K562 (cell line): Measurements from ENCODE around the gene VEGFC. TPM values are rescaled to one million over a fixed set of nuclear protein-coding genes. Genes with fewer than 3 reads are reported as not detected.

Experiments
- ATAC-seq: fragments of 200-7000 bp; cut with Tn5 transposase; 3 replicates; pipeline ENCODE4 v1.9.1; 2020; ENCODE audit warnings: moderate library complexity
- BruUV-seq: library from RNA; stranded (reverse); fragments of 400-500 nt; replicated peaks from 2 replicates; lab custom pipeline; 2021; lab: Mats Ljungman, UMichigan
- CTCF ChIA-PET: fragments of 300-600 bp; formaldehyde crosslinking; extraction: SDS; loops from one replicate; lab custom pipeline; 2021; ENCODE audit warnings: low intra/inter-chr PET ratio; lab: Yijun Ruan, JAX
- POLR2A ChIA-PET: fragments of 300-600, 350-650 bp; sonication (Branson Sonifier 250); formaldehyde crosslinking; extraction: SDS; loops from one replicate; lab custom pipeline; 2021; ENCODE audit warnings: antibody characterized with exemption, inconsistent platforms; lab: Yijun Ruan, JAX
- DNase-seq, 4 experiments: peaks; one replicate each; pipeline versions ENCODE4 v3.0.0 to v3.0.0-alpha.2; 2011 to 2018; ENCODE audit warnings: low spot score in 3 of 4, mixed read lengths in 3 of 4; ENCODE audit errors: extremely low read depth in 1 of 4
- FAIRE-seq: peaks from 2 replicates; lab custom pipeline; 2011; peaks lifted over from hg19 to GRCh38; lab: Jason Lieb, UNC
- H2AFZ ChIP-seq: 2 replicates; pipeline ENCODE4 v1.6.0; 2011; ENCODE audit warnings: low read depth, low read length, control low read depth, inconsistent platforms
- H3K27ac ChIP-seq: fragments of 200-600 bp; 3 replicates; pipeline ENCODE4 v1.8.0; 2011; ENCODE audit warnings: low read depth, mild to moderate bottlenecking, control low read depth, inconsistent platforms, low read length, moderate library complexity, mixed read lengths; ENCODE audit errors: extremely low read depth
- H3K27me3 ChIP-seq, 2 experiments: fragments of 300-600 bp in 1 of 2; 2 replicates in 1 of 2; 3 replicates in 1 of 2; pipeline versions ENCODE4 v1.6.0 to v1.8.0; 2011; ENCODE audit warnings: inconsistent platforms in 2 of 2, low read length in 2 of 2, mild to moderate bottlenecking in 1 of 2, mixed read lengths in 1 of 2, moderate library complexity in 1 of 2; ENCODE audit not compliant: control insufficient read depth in 2 of 2, insufficient read depth in 2 of 2
- H3K36me3 ChIP-seq: fragments of 300-600 bp; 3 replicates; pipeline ENCODE4 v1.8.0; 2011; ENCODE audit warnings: mild to moderate bottlenecking, low read length, inconsistent platforms; ENCODE audit not compliant: control insufficient read depth, insufficient read depth
- H3K4me1 ChIP-seq, 2 experiments: fragments of 200-600 bp in 1 of 2; replicated peaks in 1 of 2; 2 replicates in 1 of 2; 3 replicates in 1 of 2; pipeline versions ENCODE4 v1.5.1 to v1.8.0; 2011; ENCODE audit warnings: inconsistent platforms in 2 of 2, low read length in 2 of 2, mild to moderate bottlenecking in 1 of 2, mixed read lengths in 1 of 2, moderate library complexity in 1 of 2; ENCODE audit not compliant: control insufficient read depth in 2 of 2, insufficient read depth in 2 of 2
- H3K4me2 ChIP-seq: 2 replicates; pipeline ENCODE4 v1.6.1; 2011; ENCODE audit warnings: low read length, control low read depth, inconsistent platforms, mixed read lengths; ENCODE audit not compliant: insufficient read depth
- H3K4me3 ChIP-seq: fragments of 200-600 bp; sonication (generic), shearing (Covaris generic); 2 replicates; pipeline ENCODE4 v1.5.1; 2016; ENCODE audit warnings: control low read depth, inconsistent platforms
- H3K79me2 ChIP-seq: fragments of 200-600 bp; 3 replicates; pipeline ENCODE4 v1.8.0; 2011; ENCODE audit warnings: low read length, inconsistent platforms; ENCODE audit not compliant: control insufficient read depth, insufficient read depth
- H3K9ac ChIP-seq, 2 experiments: 2 replicates each; pipeline versions ENCODE4 v1.6.0 to v1.6.1; 2011; ENCODE audit warnings: low read depth in 2 of 2, low read length in 2 of 2, control low read depth in 1 of 2, inconsistent platforms in 1 of 2, mild to moderate bottlenecking in 1 of 2, mixed read lengths in 1 of 2; ENCODE audit not compliant: insufficient read depth in 1 of 2
- H3K9me1 ChIP-seq: one replicate; pipeline ENCODE4 v1.6.0; 2011; ENCODE audit warnings: inconsistent platforms, mild to moderate bottlenecking, low read length, moderate library complexity; ENCODE audit not compliant: control insufficient read depth, insufficient read depth
- H3K9me3 ChIP-seq: replicated peaks from 2 replicates; pipeline ENCODE4 v1.5.1; 2011; ENCODE audit warnings: low read depth, low read length, inconsistent platforms; ENCODE audit not compliant: control insufficient read depth, insufficient read depth
- H4K20me1 ChIP-seq: replicated peaks from 2 replicates; pipeline ENCODE4 v1.6.1; 2011; ENCODE audit warnings: low read length, inconsistent platforms, mixed read lengths; ENCODE audit not compliant: control insufficient read depth, insufficient read depth
- HLTF ChIP-seq: fragments of 450-650 bp; IDR thresholded peaks from 2 replicates; pipeline ENCODE4 v1.6.1; 2016
- PCBP1 ChIP-seq: fragments of 200-400 bp; formaldehyde crosslinking; IDR thresholded peaks from 2 replicates; pipeline ENCODE4 v1.6.1; 2018; ENCODE audit warnings: mild to moderate bottlenecking, low read depth, low read length; ENCODE audit not compliant: poor library complexity, severe bottlenecking
- SIRT6 ChIP-seq: IDR thresholded peaks from one replicate; pipeline ENCODE4 v1.6.1; 2012; ENCODE audit warnings: low read depth, mild to moderate bottlenecking, control low read depth, inconsistent platforms, low read length, moderate library complexity
- WGBS: fragments of 100-300 bp; shearing (Covaris generic); methylation state at CpG from one replicate; pipeline ENCODE4 v1.1.6; 2016; ENCODE audit warnings: low coverage, mixed read lengths; ENCODE audit not compliant: insufficient coverage; ENCODE audit errors: missing lambda C conversion rate; 5-methylcytosine and 5-hydroxymethylcytosine counted together
- in situ Hi-C: fragments of 300-500 bp; cut with MboI; formaldehyde crosslinking; loops from 4 replicates; pipeline ENCODE4 v1.15.0; 2018; ENCODE audit warnings: inconsistent platforms, mixed read lengths
- intact Hi-C: fragments of 100-400 bp; cut with micrococcal nuclease; formaldehyde crosslinking; loops from 2 replicates; pipeline ENCODE4 v1.14.2; 2022
- polyA plus RNA-seq, 8 experiments: library from polyadenylated mRNA; depleted of rRNA in 4 of 8; stranded (reverse) in 5 of 8; unstranded in 3 of 8; fragments of >200 nt; fragmentation: Nextera tagmentation in 2 of 8; fragmentation: Illumina TruSeq in 1 of 8; extraction: Ambion mirVana in 2 of 8; extraction: Trizol in 1 of 8; gene quantifications; 2 replicates each; pipeline versions ENCODE4 v1.2.1 to v1.2.3, GENCODE V29; 2011 to 2014; ENCODE audit warnings: inconsistent platforms in 1 of 8, missing spikeins in 1 of 8
- total RNA-seq, 7 experiments: library from RNA; depleted of rRNA in 6 of 7; stranded (reverse); fragments of >200 nt in 6 of 7; fragmentation: Illumina TruSeq in 2 of 7; extraction: Trizol in 2 of 7; gene quantifications; 2 replicates each; pipeline versions ENCODE4 v1.2.1 to v1.2.3, GENCODE V29; 2011 to 2021; ENCODE audit warnings: low replicate concordance in 1 of 7
- TF ChIP-seq, protein P1 (sequence below): fragments of 450-650 bp; formaldehyde crosslinking; IDR thresholded peaks from 2 replicates; pipeline ENCODE4 v1.4.0; 2020; ENCODE audit warnings: mild to moderate bottlenecking
- TF ChIP-seq, protein P2 (sequence below), 2 experiments: fragments of 450-650 bp; conservative IDR thresholded peaks; 2 replicates each; pipeline ENCODE4 v1.6.1; 2017; ENCODE audit warnings: mild to moderate bottlenecking in 2 of 2, moderate library complexity in 2 of 2

The VEGFC gene
- total and polyA plus RNA-seq, 9 of the 15 experiments (the other 6 are each of a cell fraction or from before 2014, with no cell fraction given), result not detected

DNA sequence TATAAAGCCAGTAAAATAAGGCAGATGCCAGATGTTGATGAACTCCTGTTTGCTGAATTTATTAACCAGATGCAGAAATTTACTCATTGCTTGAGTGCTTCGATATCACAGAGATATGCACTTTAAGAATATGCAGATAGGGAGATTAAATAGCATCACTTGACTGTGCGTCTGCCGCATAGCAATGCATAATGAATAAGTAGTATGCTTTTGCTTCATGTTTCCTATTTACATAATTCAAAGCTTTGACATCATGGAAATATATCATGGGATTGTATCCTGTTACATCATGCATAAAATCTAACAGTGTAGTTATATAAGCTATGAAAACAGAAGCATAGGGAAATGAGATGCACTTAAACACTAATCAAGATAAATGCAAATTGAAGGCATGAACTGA is 45.9 kb downstream of the VEGFC start:
- BruUV-seq, result no TSS peak
- no peak overlapping the region for H2AFZ ChIP-seq
- no peak overlapping the region for H3K4me3 ChIP-seq
- no peaks in the 10 kb centered on the region for H3K9me1 ChIP-seq
- H3K4me2 ChIP-seq, result no peak overlapping the region
- no peaks in the 10 kb centered on the region for H3K27me3 ChIP-seq
- no peaks in the 10 kb centered on the region for H3K9me3 ChIP-seq
- H3K27ac ChIP-seq, result no peak overlapping the region
- DNase-seq, result no peak
- no peaks in the 10 kb centered on the region for H3K4me1 ChIP-seq
- intact Hi-C loops (no loop called here), in situ Hi-C loops (no loop called here)
- no peaks in the 10 kb centered on the region for H3K36me3 ChIP-seq
- POLR2A ChIA-PET, result no interaction called here
- TF ChIP-seq PCBP1 (no peak), SIRT6 (no peak)
- TF ChIP-seq, all 486 proteins: peak for 0
- Histone ChIP-seq H3K9ac (no peak overlapping the region), H3K79me2 (no peaks in the 10 kb centered on the region), H4K20me1 (no peaks in the 10 kb centered on the region)
- FAIRE-seq (no peak), ATAC-seq (no peak)
- CTCF ChIA-PET, result no interaction called here
- 0% methylated on average over 3 of the region's 3 CpGs for WGBS

GRCh38 chr4:176745902-176746301 is 46.8 kb downstream of the VEGFC start:
- H3K79me2 ChIP-seq, result no peaks in the 10 kb centered on the region
- H3K27ac ChIP-seq, result no peak overlapping the region
- CTCF ChIA-PET, result no interaction called here
- no peak overlapping the region for H2AFZ ChIP-seq
- intact Hi-C loops, result no loop called here
- POLR2A ChIA-PET, result no interaction called here
- no peaks in the 10 kb centered on the region for H3K9me1 ChIP-seq
- TF ChIP-seq, protein P1, sequence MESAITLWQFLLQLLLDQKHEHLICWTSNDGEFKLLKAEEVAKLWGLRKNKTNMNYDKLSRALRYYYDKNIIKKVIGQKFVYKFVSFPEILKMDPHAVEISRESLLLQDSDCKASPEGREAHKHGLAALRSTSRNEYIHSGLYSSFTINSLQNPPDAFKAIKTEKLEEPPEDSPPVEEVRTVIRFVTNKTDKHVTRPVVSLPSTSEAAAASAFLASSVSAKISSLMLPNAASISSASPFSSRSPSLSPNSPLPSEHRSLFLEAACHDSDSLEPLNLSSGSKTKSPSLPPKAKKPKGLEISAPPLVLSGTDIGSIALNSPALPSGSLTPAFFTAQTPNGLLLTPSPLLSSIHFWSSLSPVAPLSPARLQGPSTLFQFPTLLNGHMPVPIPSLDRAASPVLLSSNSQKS, result no peak
- TF ChIP-seq, protein P2, sequence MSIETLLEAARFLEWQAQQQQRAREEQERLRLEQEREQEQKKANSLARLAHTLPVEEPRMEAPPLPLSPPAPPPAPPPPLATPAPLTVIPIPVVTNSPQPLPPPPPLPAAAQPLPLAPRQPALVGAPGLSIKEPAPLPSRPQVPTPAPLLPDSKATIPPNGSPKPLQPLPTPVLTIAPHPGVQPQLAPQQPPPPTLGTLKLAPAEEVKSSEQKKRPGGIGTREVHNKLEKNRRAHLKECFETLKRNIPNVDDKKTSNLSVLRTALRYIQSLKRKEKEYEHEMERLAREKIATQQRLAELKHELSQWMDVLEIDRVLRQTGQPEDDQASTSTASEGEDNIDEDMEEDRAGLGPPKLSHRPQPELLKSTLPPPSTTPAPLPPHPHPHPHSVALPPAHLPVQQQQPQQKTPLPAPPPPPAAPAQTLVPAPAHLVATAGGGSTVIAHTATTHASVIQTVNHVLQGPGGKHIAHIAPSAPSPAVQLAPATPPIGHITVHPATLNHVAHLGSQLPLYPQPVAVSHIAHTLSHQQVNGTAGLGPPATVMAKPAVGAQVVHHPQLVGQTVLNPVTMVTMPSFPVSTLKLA (conservative IDR thresholded peaks at IDR 0.05), result no peak
- no peak for TF ChIP-seq HLTF
- H3K27me3 ChIP-seq, result no peaks in the 10 kb centered on the region
- no peaks in the 10 kb centered on the region for H3K4me1 ChIP-seq
- no peaks in the 10 kb centered on the region for H3K9me3 ChIP-seq
- in situ Hi-C loops, result no loop called here
- no peak overlapping the region for H3K4me3 ChIP-seq
- BruUV-seq, result no TSS peak
- no peak overlapping the region for H3K9ac ChIP-seq
- no peak overlapping the region for H3K4me2 ChIP-seq
- no peak for FAIRE-seq
- H3K36me3 ChIP-seq, result no peaks in the 10 kb centered on the region
- H4K20me1 ChIP-seq, result no peaks in the 10 kb centered on the region
- no peak for DNase-seq
- ATAC-seq, result no peak
